DND-41 (cell line): ENCODE measurements around the gene NDRG4.

Experiments used
- CTCF ChIP-seq: IDR thresholded peaks from 2 replicates; pipeline ENCODE4 v1.5.1; 2012; ENCODE audit warnings: borderline replicate concordance, low read length, moderate library complexity, mild to moderate bottlenecking; ENCODE audit not compliant: poor library complexity, severe bottlenecking; ENCODE audit errors: extremely low read depth
- EZH2 ChIP-seq: IDR thresholded peaks from 3 replicates; pipeline ENCODE4 v1.6.1; 2012; ENCODE audit warnings: borderline replicate concordance, low read depth, mild to moderate bottlenecking, moderate library complexity, low read length, inconsistent platforms; ENCODE audit not compliant: severe bottlenecking

DNA sequence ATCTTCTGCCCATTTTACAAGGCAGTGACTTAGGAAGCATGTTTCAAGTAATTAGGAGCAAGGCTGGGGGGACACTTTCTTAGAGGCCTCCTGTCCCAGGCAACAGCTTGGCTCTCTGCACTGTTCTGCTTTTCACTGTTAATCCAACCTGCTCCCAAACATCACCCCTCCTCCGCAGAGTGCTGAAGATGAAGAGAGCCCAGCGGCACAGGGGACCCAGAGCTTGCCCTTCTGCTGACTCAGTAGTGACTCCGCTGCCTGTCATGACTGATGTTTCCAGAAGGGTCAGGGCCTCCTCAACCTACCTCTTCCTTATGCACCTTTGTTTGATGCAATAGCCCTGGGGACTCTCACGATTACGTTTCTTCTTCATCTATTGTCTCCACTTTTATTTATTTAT lies 38.9 kb upstream of the NDRG4 start:
- no peak for TF ChIP-seq CTCF
- TF ChIP-seq EZH2, result no peak
